ENCODE measurements around the gene CFAP46.

CFAP46 gene

GRCh38 chr10:132804287-132804686 is 138.1 kb downstream of the CFAP46 start:
- DNase-seq (ENCODE audit: low read depth) = no peak
- no peak overlapping the region for H3K4me3 ChIP-seq (ENCODE audit: control insufficient read depth, low read depth, low read length)
- TF ChIP-seq CTCF (conservative IDR thresholded peaks at IDR 0.05; ENCODE audit: control insufficient read depth, insufficient read depth, low read depth, low read length) = no peak

- H3K4me3 ChIP-seq (ENCODE audit: control insufficient read depth, low read depth, low read length) = no peak overlapping the region
- no peak for DNase-seq (ENCODE audit: low read depth)
- no peak for TF ChIP-seq CTCF (conservative IDR thresholded peaks at IDR 0.05; ENCODE audit: control insufficient read depth, insufficient read depth, low read depth, low read length)
Measured at GRCh38 chr10:132803416-132804210, 138.8 kb downstream of the CFAP46 start.

- H3K4me3 ChIP-seq (ENCODE audit: control insufficient read depth, low read depth, low read length) = no peak overlapping the region
- no peak for DNase-seq (ENCODE audit: low read depth)
Measured at GRCh38 chr10:132802694-132803320, 139.6 kb downstream of the CFAP46 start.

GRCh38 chr10:132802048-132802447 is 140.3 kb downstream of the CFAP46 start:
- no peak overlapping the region for H3K4me3 ChIP-seq (ENCODE audit: control insufficient read depth, low read depth, low read length)
- no peak for TF ChIP-seq CTCF (conservative IDR thresholded peaks at IDR 0.05; ENCODE audit: control insufficient read depth, insufficient read depth, low read depth, low read length)
- no peak for DNase-seq (ENCODE audit: low read depth)

More at GRCh38 chr10:132802694-132803320, 139.6 kb downstream of the CFAP46 start:
- TF ChIP-seq CTCF (conservative IDR thresholded peaks at IDR 0.05; ENCODE audit: control insufficient read depth, insufficient read depth, low read depth, low read length) = no peak

- TF ChIP-seq CTCF (conservative IDR thresholded peaks at IDR 0.05; ENCODE audit: control insufficient read depth, insufficient read depth, low read depth, low read length) = no peak
- no peak overlapping the region for H3K4me3 ChIP-seq (ENCODE audit: control insufficient read depth, low read depth, low read length)
- no peak for DNase-seq (ENCODE audit: low read depth)
Measured at GRCh38 chr10:132799865-132800264, 142.5 kb downstream of the CFAP46 start.

- no peak for TF ChIP-seq CTCF (conservative IDR thresholded peaks at IDR 0.05; ENCODE audit: control insufficient read depth, insufficient read depth, low read depth, low read length)
- DNase-seq (ENCODE audit: low read depth) = no peak
- no peak overlapping the region for H3K4me3 ChIP-seq (ENCODE audit: control insufficient read depth, low read depth, low read length)
Measured at GRCh38 chr10:132798876-132799275, 143.5 kb downstream of the CFAP46 start.
